Lung (tissue), 12 donors: ENCODE measurements around the gene PIAS3. TPM values are rescaled to one million over a fixed set of nuclear protein-coding genes. Genes with fewer than 3 reads are reported as not detected.

Source experiments
- ATAC-seq: fragments of 200-7000 bp; cut with Tn5 transposase; one replicate; pipeline ENCODE4 v1.9.1; 2020; ENCODE audit warnings: moderate number of reproducible peaks; ENCODE audit not compliant: insufficient read depth, low FRiP score
- DNase-seq, 3 donors: peaks; one replicate each; pipeline ENCODE4 v3.0.0-alpha.2; 2013 to 2017
- H3K27ac ChIP-seq, 2 donors: one replicate each; pipeline ENCODE4 v1.5.1; 2013; ENCODE audit warnings: mild to moderate bottlenecking in 2 of 2, moderate library complexity in 2 of 2, control low read depth in 1 of 2, inconsistent platforms in 1 of 2, low read depth in 1 of 2, low read length in 1 of 2
- H3K27me3 ChIP-seq, 3 donors: one replicate each; pipeline ENCODE4 v1.5.1; 2013; ENCODE audit warnings: low read length in 2 of 3; ENCODE audit not compliant: control insufficient read depth in 3 of 3, insufficient read depth in 3 of 3
- H3K36me3 ChIP-seq, 4 donors: one replicate each; pipeline ENCODE4 v1.5.1; 2013; ENCODE audit warnings: low read length in 4 of 4, mild to moderate bottlenecking in 1 of 4, moderate library complexity in 1 of 4; ENCODE audit not compliant: control insufficient read depth in 4 of 4, insufficient read depth in 4 of 4
- H3K4me1 ChIP-seq, 5 donors: one replicate each; pipeline ENCODE4 v1.5.1; 2013; ENCODE audit warnings: low read length in 5 of 5, mild to moderate bottlenecking in 2 of 5, moderate library complexity in 1 of 5; ENCODE audit not compliant: control insufficient read depth in 5 of 5, insufficient read depth in 5 of 5
- H3K4me3 ChIP-seq: one replicate; pipeline ENCODE4 v1.5.1; 2013; ENCODE audit warnings: mild to moderate bottlenecking, control low read depth, moderate library complexity
- H3K9ac ChIP-seq, 2 donors: one replicate each; pipeline ENCODE4 v1.5.1; 2013; ENCODE audit warnings: low read length in 2 of 2, control low read depth in 1 of 2; ENCODE audit not compliant: insufficient read depth in 1 of 2
- H3K9me3 ChIP-seq, 4 donors: one replicate each; pipeline ENCODE4 v1.5.1; 2013; ENCODE audit warnings: low read length in 3 of 4, mild to moderate bottlenecking in 1 of 4, moderate library complexity in 1 of 4; ENCODE audit not compliant: control insufficient read depth in 4 of 4, insufficient read depth in 3 of 4
- CTCF ChIP-seq: IDR thresholded peaks from 2 replicates; pipeline ENCODE4 v1.5.1; 2012; ENCODE audit warnings: mild to moderate bottlenecking; ENCODE audit errors: control extremely low read depth, extremely low read depth
- WGBS, 2 donors: extraction: QIAGEN DNeasy Blood & Tissue Kit; methylation state at CpG; one replicate each; pipeline ENCODE4 v1.1.7; 2013; 5-methylcytosine and 5-hydroxymethylcytosine counted together
- polyA plus RNA-seq, 2 donors: library from polyadenylated mRNA; stranded (reverse); fragments of 200-250 nt; gene quantifications; one replicate each; pipeline ENCODE4 v1.2.1, GENCODE V29; 2013
- total RNA-seq, 2 donors: library from RNA; depleted of rRNA in 1 of 2; stranded (reverse); fragments of >200 nt in 1 of 2; gene quantifications; one replicate each; pipeline ENCODE4 v1.2.1, GENCODE V29; 2014 to 2021
- donor health status: control.
- donor health status: control.
- donor health status: Bipolar disorder and iron deficiency.
- donor health status: healthy.
- donor health status: DM: yes; HTN: yes; CAD: no.

The PIAS3 gene
- total and polyA plus RNA-seq, 4 donors = 23.5 to 54.9 (median 29.2) TPM

GRCh38 chr1:145885738-145886287 lies 26.9 kb upstream of the PIAS3 start, which contains the start of gene ANKRD35:
Gene ANKRD35, minus strand, starts transcription at chr1:145885866. Its CDS starts 108 bp downstream, at chr1:145885758.
- DNase-seq = peak; percentile 76 to 77 (median 77)
- Histone ChIP-seq H3K9ac (peak within 1 kb of the TSS in 1 of 2 donors; percentile 38), H3K9me3 (no peaks in the 10 kb centered on the region), H3K27ac (peak within 1 kb of the TSS in 1 of 2 donors; percentile 24), H3K4me3 (peak within 1 kb of the TSS; percentile 75), H3K27me3 (peaks cover 0 to 13% (median 5%) of the 10 kb centered on the region in 3 donors), H3K36me3 (no peaks in the 10 kb centered on the region), H3K4me1 (peaks cover 0 to 6% (median 3%) of the 10 kb centered on the region in 5 donors)
- peak; percentile 93 for ATAC-seq
- no peak for TF ChIP-seq CTCF
- 1% methylated on average over 36 of the region's 36 CpGs for WGBS, 2 donors

- Histone ChIP-seq H3K27ac (no peak overlapping the region), H3K9ac (no peak overlapping the region), H3K9me3 (no peaks in the 10 kb centered on the region), H3K4me3 (peak overlapping the region; percentile 9), H3K27me3 (peaks cover 0 to 13% (median 5%) of the 10 kb centered on the region in 3 donors), H3K4me1 (peaks cover 0 to 6% (median 3%) of the 10 kb centered on the region in 5 donors), H3K36me3 (no peaks in the 10 kb centered on the region)
- TF ChIP-seq CTCF = no peak
- 91 to 96% methylated on average over 1 of the region's 1 CpG for WGBS, 2 donors
- ATAC-seq = no peak
- DNase-seq = no peak
Measured at GRCh38 chr1:145884675-145885074, 25.8 kb upstream of the PIAS3 start.

- 58 to 66% methylated on average over 5 of the region's 5 CpGs for WGBS, 2 donors
- ATAC-seq = no peak
Measured at GRCh38 chr1:145879775-145880174, 20.9 kb upstream of the PIAS3 start.

More at GRCh38 chr1:145879775-145880174, 20.9 kb upstream of the PIAS3 start:
- H3K36me3 ChIP-seq = no peaks in the 10 kb centered on the region
- no peak for TF ChIP-seq CTCF
- no peak overlapping the region for H3K4me3 ChIP-seq
- no peaks in the 10 kb centered on the region for H3K9me3 ChIP-seq
- peaks cover 0 to under 1% (median 0%) of the 10 kb centered on the region in 5 donors for H3K4me1 ChIP-seq
- no peak for DNase-seq
- no peak overlapping the region for H3K9ac ChIP-seq
- peaks cover 0 to 10% (median 5%) of the 10 kb centered on the region in 3 donors for H3K27me3 ChIP-seq
- H3K27ac ChIP-seq = no peak overlapping the region
